ENCODE measurements around the gene COL16A1.

DNA sequence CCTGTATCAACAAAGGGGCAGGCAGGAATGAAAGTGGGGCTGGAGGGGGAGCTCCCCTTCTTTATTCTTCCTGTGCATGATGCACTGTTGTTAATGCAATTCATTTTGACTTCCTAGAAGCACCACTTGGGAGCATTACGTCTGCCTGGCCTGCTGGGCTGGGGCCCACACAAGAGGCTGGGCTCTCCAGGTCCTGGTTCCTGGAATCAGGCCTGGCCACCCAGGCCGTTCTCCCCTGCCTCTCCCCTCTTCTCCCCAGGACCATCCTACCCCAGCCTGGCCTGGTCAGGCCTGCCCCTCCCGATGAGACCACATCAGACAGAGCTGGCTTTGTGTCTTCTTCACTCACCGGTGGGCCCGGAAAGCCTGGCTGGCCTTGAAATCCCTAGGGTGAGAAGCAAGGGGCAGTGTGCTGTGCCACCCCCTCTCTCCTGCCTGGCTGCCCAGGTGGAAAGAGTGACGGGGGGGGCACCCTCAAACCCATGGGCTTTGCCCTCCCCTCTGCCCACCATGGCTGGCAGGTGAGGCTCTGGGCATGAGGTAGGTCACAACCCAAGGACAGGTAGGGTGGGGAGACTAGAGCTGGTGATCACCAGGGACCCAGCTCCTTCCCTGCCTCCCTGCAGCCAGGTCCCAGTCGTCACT is 38.5 kb downstream of the COL16A1 start:
- TF ChIP-seq SIN3A (IDR thresholded peaks at IDR 0.05; ENCODE audit: borderline replicate concordance, low read depth, low read length) (no peak), GABPA (IDR thresholded peaks at IDR 0.05; ENCODE audit: low read depth) (no peak), EP300 (IDR thresholded peaks at IDR 0.05; ENCODE audit: borderline replicate concordance in 1 of 2, low read depth in 1 of 2, low read length in 1 of 2) (no peak), FOXJ3 (CRISPR knock-in tag; IDR thresholded peaks at IDR 0.05) (no peak)
- TF ChIP-seq, protein P1, sequence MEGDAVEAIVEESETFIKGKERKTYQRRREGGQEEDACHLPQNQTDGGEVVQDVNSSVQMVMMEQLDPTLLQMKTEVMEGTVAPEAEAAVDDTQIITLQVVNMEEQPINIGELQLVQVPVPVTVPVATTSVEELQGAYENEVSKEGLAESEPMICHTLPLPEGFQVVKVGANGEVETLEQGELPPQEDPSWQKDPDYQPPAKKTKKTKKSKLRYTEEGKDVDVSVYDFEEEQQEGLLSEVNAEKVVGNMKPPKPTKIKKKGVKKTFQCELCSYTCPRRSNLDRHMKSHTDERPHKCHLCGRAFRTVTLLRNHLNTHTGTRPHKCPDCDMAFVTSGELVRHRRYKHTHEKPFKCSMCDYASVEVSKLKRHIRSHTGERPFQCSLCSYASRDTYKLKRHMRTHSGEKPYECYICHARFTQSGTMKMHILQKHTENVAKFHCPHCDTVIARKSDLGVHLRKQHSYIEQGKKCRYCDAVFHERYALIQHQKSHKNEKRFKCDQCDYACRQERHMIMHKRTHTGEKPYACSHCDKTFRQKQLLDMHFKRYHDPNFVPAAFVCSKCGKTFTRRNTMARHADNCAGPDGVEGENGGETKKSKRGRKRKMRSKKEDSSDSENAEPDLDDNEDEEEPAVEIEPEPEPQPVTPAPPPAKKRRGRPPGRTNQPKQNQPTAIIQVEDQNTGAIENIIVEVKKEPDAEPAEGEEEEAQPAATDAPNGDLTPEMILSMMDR (IDR thresholded peaks at IDR 0.05), result no peak

All from SK-N-SH (cell line).